Hippocampal formation (tissue), 2 donors: ENCODE results near the gene PTPRG.

ENCODE experiments used
- DNase-seq, 2 donors: peaks; one replicate each; lab custom pipeline; 2025; lab: John Stamatoyannopoulos, UW

The PTPRG gene

GRCh38 chr3:62151591-62151990 lies 590.2 kb downstream of the PTPRG start:
- DNase-seq, result no peak

DNA sequence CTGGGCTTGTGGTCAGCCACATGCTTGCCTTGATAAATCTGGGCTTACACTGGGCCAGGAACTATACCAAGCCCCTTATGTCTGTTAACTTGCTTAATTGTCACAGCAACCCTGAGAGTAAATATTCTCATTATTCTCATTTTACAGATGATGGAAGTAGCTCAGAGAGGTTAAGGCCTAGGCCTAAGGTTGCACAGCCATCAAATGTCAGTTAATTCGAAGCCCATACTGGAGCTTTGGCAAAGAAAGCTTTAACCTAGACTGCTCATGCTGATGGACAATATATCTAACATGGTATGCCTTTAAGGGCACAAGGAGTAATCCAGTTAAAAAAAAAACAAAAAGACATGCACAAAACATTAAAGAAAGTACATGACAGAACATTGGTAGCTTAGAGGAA lies 591.9 kb downstream of the PTPRG start:
- DNase-seq, result no peak

DNA sequence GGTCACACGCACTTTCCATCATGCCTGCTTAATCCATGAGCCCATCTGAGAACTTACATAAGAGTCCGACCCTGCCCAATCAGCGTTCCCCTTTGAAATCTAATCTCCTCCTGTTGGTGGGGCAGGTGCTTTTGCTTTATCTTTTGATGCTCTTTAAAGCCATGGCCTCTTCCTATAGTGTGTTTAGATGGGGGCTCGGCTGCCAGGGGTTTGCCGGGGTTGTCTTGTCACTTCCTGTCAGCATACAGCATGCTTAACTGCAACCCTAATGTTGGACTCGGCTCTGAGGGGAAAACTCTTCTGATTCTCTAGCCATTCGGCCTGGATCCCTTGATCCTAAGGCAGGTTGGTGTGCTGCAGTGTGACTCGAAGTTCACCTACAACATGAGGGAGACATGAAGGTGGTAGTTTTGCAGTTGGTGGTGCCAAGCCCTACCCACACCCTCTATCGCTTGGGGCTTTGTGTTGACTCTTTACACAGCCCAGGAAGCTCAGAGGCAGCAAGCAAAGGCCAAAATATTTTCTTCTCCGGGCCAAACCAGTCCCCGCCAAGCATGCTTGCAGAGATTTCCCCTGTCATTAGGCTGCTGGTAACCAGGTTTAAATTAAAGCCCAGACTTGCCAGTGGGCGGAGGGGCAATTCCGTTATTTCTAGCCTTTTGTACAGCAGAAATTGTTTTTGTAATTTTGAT lies 593.2 kb downstream of the PTPRG start:
- no peak for DNase-seq

DNA sequence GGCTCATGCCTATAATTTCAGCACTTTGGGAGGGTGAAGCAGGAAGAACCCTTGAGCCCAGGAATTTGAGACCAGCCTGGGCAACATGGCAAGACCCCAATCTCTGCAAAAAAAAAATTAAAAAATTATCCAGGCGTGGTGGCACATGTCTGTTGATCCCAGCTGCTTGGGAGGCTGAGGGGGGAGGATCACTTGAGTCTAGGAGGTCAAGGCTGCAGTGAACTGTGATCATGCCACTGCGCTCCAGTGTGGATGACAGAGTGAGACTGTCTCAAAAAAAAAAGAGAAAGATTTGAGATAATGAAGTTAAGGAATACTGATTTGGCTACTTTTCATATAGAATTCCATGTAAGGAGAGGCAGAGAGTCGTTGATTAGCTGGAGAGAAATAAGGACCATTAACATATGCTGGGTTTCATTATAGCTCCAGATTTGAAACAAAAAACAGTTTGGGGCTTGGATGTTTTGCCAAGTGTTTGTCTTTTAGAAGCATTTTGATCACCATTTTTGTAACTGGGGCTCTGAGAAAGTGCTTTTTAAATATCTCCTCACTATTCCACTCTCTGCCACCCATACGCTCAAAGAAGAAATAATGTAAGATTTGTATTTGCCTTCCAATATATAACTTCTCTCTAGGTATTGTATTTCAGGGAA lies 597.8 kb downstream of the PTPRG start:
- no peak for DNase-seq

DNA sequence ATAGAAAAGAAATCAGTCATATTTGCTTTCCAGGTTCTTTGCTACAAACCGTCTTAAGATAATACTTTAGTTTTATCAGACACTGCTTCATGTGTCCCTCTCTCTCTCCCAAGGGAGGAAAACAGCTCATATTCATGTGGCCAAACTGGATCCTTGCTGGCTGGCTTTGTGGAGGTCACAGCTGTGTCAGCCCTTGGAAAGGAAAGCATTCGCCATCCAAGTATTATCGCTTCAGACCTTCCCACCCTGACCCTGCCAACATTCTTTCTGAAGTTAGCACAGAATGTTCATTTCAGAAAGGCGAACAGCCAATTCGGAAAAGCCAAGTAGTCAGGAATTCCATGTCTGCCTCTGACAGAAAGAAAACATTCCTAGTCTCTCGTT lies 598.3 kb downstream of the PTPRG start:
- no peak for DNase-seq

GRCh38 chr3:62161371-62161770 lies 600.0 kb downstream of the PTPRG start:
- DNase-seq, result no peak

- DNase-seq, result no peak
Measured at GRCh38 chr3:62164196-62164595, 602.8 kb downstream of the PTPRG start.

GRCh38 chr3:62164746-62165145 lies 603.4 kb downstream of the PTPRG start:
- no peak for DNase-seq

DNA sequence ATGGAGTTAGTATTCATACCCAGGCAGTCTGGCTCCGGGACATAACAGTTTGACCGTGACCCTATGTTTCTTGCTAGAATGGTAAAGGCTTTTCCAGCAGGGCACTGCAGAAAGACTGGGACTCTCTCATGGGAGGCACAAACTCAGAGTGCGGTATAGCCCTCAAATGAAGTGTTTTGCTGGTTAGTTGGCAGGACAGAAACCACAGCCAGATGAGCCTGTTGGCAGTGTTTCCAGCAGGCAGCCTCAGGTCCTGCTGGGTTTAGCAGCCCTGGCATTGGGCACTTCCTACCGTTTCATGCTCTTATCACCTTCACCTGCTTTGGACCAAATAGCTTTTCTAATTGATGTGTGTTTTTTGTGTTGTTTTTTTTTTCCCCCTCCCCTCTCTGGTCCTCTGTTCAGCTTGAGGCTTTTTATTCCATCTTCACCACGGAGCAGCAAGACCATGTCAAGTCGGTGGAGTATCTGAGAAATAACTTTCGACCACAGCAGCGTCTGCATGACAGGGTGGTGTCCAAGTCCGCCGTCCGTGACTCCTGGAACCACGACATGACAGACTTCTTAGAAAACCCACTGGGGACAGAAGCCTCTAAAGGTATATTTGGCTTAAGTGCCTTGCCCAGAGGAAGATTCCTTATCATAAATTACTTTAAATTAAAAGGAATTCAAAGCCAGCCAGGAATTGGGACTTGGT lies 606.3 kb downstream of the PTPRG start:
- DNase-seq, result no peak

- no peak for DNase-seq
Measured at GRCh38 chr3:62168356-62168755, 607.0 kb downstream of the PTPRG start.

GRCh38 chr3:62169906-62170660 lies 608.7 kb downstream of the PTPRG start:
- DNase-seq, result no peak

DNA sequence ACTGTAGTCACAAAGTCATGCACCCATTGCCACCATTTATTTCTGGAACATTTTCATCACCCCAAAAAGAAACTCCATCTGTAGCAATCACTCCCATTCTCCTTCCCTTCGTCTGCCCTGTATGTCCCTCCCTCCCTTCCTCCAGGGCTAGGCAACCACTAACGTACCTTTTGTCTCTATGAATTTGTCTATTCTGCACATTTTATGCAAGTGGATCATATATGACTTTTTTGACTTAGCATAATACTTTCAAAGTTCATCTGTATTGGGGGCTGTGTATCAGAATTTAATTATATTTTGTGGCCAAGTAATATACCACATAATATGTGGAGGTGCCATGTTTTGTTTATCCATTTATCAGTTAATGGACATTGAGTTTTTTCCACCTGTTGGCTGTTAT lies 610.4 kb downstream of the PTPRG start:
- DNase-seq, result no peak

GRCh38 chr3:62172199-62172598 lies 610.8 kb downstream of the PTPRG start:
- no peak for DNase-seq

GRCh38 chr3:62173939-62174515 lies 612.7 kb downstream of the PTPRG start:
- no peak for DNase-seq

DNA sequence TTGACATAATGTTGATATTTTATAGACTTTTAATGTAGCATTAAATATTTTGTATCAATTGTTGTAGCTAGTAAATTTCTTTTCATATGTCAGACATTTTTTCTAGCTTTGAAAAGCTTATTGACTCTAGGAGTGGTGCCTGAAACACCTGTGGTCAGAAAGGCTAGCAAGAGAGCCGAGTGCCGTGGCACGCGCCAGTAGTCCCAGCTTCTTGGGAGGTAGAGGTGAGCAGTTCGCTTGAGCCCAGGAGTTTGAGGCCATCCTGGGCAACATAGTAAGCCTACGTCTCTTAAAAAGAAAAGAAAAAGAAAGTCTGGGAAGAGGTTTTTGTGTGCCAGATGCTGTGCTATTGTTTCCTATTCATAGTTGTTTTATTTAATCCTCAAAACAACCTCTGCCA lies 613.8 kb downstream of the PTPRG start:
- no peak for DNase-seq

DNA sequence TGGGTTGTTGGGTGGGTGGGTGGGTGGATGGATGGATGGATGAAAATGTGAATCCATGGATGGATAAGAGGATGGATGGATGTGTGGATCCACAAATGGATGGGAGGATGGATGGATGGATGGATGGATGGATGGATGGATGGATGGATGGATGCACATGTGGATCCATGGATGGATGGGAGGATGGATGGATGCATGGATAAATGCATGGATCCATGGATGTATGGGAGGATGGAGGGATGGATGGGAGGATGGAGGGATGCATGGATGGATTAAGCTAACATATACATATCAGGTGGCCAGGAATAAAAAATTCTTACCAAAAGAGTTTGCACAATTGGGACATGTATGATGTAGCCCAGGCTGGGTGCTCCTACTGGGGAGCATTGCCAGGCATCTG lies 616.7 kb downstream of the PTPRG start:
- DNase-seq, result no peak

- no peak for DNase-seq
Measured at GRCh38 chr3:62178739-62179600, 617.6 kb downstream of the PTPRG start.

- no peak for DNase-seq
Measured at GRCh38 chr3:62180514-62180913, 619.1 kb downstream of the PTPRG start.

GRCh38 chr3:62183087-62183486 lies 621.7 kb downstream of the PTPRG start:
- DNase-seq, result no peak

DNA sequence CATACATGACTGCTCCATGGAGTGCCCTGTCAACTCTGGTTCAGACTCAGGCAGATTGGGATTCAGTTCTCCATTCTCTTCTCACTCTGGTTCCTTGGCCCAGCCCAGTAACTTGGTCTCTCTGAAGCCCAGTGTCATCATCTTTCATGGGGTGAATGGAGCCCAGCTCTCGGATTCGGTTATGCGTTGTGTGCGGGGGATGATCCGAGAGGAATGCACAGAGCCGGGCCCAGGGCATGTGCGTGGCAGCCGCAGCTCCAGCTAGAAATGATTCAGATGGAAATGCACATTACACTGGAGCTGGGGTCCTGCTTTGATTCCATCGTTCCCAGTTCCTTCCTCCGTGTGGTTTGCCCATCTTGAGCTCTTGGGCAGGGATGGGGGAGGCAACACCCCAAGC lies 622.6 kb downstream of the PTPRG start:
- DNase-seq, result no peak

- DNase-seq, result no peak
Measured at GRCh38 chr3:62184559-62184958, 623.2 kb downstream of the PTPRG start.
